ENCODE results near the gene GGTLC2. TPM values are rescaled to one million over a fixed set of nuclear protein-coding genes. Genes with fewer than 3 reads are reported as not detected.
A peak's percentile ranks its signal among the peaks of the same experiment; 100 is the strongest.

GGTLC2 gene
- total RNA-seq, 1 experiment from 2014 or later: not detected

DNA sequence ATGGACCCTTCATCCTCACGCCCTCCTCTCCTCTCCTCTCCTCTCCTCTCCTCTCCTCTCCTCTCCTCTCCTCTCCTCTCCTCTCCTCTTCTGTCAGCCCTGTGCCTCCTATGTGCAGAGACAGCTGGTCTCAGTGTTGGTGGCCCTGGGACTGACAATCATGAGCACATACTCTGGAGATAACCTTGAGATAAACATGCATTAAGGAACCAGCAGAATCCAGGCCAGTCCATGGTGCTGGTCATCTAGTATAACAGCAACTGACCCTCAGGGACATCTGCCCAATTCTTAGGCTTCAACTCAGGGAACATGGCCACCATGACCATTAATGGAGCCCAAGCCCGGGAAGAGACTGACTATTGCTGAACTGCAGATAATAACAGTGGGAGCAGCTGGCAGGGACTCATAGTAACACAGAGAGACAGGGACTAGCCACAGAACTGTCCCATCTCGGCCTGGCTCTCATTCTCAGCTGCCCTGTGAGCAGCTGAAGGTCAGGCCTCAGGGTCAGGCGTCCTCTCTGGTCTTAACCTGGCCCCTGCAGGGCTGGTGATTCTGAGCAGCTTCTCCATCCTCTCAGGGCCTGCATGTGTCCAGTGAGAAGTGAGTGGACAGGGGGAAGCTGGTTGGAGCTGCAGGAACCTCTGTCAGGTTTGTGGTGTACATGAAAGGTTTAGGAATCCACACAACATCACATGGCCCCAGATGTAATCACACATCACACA lies 45.4 kb downstream of the GGTLC2 start:
- no peak for DNase-seq (ENCODE audit: low spot score)

DNA sequence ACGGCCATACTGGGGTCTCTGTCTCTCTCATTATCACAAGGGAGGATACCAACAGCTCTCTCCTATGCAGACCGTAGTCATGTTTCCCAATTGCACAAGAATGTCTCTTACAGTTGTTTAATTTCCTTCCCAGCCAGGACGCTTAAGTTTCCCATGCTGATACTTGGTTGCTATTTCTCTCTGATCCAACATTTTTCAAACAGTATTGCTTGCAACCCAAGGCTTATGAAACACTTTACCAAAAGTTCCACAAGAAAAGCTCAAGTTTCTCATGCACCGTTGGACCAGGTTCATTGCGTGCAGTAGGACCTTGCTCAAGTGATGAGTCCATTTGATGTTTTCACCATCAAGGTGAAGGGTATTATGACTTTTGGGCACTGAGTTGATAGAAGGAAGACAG lies 46.6 kb downstream of the GGTLC2 start:
- DNase-seq (ENCODE audit: low spot score): no peak

DNA sequence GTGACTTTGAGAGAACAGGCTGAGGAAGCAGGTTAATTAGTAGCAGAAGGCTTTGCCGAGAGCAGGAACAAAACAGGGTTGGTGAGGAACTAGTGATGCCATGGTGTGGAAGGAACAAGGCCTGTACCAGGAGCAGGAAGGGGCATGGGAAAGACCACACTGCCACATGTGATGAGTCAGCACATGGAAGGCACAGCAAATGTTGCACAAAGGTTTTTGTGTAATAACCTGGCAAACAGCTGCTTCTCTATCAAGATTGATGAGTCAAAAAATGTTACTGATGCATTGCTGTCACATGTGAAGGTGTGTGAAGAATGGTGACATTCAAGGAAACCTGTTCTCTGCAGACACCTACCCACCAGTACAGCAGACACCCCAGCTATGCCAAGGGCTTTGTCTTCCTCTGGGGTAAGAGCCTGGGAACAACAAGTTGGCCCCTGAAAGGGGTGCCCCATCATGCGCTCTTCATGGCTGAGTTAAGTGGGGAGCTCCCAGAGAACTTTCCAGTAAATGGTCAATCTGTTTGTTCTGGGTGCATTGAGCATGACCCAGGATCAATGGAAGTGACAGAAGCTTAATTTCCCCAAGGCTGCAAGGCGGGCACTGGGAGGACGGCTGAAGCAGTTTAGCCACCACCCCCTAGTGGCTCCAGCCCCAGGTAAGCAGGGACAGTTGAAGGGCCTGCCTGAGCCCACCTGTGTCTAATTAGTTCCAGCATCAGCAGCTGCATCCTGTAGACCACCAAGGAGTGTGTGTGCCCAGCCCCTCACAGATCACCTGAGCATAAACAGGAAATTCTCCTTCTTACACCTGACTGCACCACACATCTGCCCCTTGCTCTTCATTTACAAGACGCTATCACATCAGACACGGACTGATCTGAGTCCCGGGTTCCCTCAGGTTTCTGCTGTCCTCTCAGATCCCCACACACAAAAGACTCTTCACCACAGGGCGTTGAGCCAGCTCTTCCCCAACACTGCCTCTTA lies 47.6 kb downstream of the GGTLC2 start:
- DNase-seq (ENCODE audit: low spot score): no peak

DNA sequence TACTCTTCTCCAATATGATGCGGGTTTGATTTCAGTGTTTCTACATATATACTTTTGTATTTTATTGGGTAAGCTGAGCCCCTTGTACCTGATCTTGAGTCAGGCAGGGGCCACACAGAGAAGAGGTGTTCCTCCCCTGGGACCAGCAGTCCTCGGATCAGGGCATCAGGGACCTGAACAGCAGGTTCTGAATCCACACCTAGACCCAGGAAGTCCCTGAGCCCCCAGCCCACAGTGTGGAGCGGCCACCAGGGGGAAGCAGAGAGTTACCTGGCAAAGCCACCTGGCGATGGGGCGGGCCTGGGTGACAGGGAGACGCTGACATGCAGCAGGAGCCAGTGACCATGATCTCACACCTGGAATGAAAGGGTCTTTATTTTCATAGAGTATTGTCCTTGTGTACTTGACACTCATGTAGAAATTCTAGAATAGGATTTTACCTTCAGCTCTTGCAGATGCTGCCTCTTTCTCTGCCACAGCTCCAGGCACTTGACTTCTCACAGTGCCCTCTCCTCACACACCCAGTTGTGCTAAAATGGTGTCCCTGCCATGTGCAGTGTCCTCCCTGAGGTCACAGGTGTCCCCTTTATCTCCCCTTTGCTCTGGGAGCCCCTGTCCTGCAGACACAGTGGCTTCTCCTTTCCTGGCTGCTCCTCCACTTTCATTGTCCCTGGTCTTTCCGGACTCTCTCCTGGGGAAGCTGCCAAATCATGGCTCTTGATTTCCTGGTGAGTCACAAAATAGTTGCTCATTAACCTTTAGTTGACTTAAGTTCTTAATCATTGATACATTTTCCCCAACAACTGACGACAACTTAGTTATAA lies 48.5 kb downstream of the GGTLC2 start:
- peak; percentile 86 for DNase-seq (ENCODE audit: low spot score)

DNA sequence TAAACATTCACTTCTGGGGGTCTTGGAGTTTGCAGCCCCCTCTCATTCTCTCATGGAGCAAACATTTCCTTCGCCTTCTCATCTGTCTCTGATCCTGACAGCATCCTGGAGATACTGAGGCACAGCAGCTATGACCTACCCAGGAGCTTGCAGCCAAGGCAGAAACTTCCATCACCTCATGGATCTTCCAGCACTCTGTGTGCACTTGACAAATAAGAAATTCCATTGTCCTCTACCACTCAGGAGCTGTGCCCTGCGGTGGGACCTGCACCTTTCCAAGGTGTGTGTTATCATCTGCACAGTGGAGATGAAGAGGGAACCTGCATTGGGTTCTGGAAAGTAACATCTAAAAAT lies 49.1 kb downstream of the GGTLC2 start:
- no peak for DNase-seq (ENCODE audit: low spot score)

DNA sequence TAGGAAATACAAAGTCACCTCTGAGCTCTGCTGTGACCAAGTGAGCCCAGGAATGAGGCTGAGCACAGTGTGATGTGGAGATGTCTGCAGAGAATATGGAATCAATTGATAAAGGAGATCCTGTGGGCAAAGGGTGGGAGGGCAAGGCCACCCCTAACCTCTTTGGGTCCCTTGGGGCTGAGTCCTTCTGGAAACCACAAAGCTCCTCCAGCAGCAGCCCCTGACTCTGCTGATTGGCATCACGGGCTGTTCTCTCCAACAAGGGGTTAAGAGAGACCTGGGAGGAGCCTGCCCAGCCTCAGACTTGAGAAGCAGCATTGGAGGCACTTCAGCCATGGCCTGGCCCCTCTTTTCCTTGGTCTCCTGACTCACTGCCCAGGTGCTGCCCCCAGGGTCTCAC lies 49.7 kb downstream of the GGTLC2 start:
- DNase-seq (ENCODE audit: low spot score): no peak

DNA sequence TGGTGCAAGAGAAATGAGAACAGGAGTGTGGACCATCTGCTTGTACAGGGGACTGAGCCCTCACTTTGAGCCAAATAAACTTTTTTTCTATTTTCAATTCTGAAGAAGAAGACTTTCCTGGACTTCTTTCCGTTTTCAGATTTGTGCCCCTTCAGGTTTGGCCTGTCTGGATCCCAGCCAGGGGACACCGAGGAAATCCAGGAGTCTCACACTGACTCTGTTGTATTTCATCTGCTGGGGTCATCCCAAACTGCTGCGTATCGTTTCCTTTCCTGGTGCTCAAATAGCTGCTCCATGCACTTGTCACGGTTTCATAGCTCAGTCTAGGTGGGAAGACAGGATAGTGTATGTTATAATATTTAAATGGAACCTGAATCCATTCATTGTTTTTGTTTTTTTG lies 51.7 kb downstream of the GGTLC2 start:
- DNase-seq (ENCODE audit: low spot score): no peak

Small RNAs within 50 kb of the gene (small RNA-seq; reads per million reads assigned to genes)
- gene AC244250.2 (not detected), gene IGLV3-29 (not detected), gene IGLVVI-25-1 (not detected)

Other genes starting within 250 kb of the GGTLC2 start
- 0.10 TPM in 1 of 2 replicates, not detected in the other for gene ZNF280B, start 135.9 kb upstream of the GGTLC2 start, total RNA-seq (2014; rRNA removed; shearing (Covaris generic))
- not detected in 2 replicates for gene ZNF280A, start 124.3 kb upstream of the GGTLC2 start, total RNA-seq (2014; rRNA removed; shearing (Covaris generic))
- not detected in 2 replicates for gene PRAME, start 85.3 kb upstream of the GGTLC2 start, total RNA-seq (2014; rRNA removed; shearing (Covaris generic))
- not detected in 2 replicates for gene IGLL5, start 243.2 kb downstream of the GGTLC2 start, total RNA-seq (2014; rRNA removed; shearing (Covaris generic))